H1 (cell line): Measurements from ENCODE around the gene ASB8. TPM values are rescaled to one million over a fixed set of nuclear protein-coding genes. Genes with fewer than 3 reads are reported as not detected.

Source experiments
- CTCF ChIA-PET: fragments of 300-600 bp; sonication (Branson Sonifier 250); formaldehyde crosslinking; loops from one replicate; lab custom pipeline; 2021; ENCODE audit not compliant: partially characterized antibody; lab: Charles Lee
- POLR2A ChIA-PET: fragments of 300-600 bp; sonication (Branson Sonifier 250); formaldehyde crosslinking; loops from one replicate; lab custom pipeline; 2021; ENCODE audit warnings: inconsistent platforms; ENCODE audit not compliant: partially characterized antibody; lab: Charles Lee
- DNase-seq, 2 experiments: peaks; one replicate each; pipeline versions ENCODE4 v3.0.0 to v3.0.0-alpha.2; 2010 to 2022; ENCODE audit warnings: low spot score in 2 of 2, low read depth in 1 of 2, mixed read lengths in 1 of 2
- FAIRE-seq: peaks from 2 replicates; lab custom pipeline; 2011; peaks lifted over from hg19 to GRCh38; lab: Jason Lieb, UNC
- H2AFZ ChIP-seq: 2 replicates; pipeline ENCODE4 v1.8.1; 2012; ENCODE audit warnings: low read length, inconsistent platforms
- H2AK5ac ChIP-seq: 2 replicates; pipeline ENCODE4 v1.6.1; 2013; ENCODE audit warnings: low read depth, low read length
- H2BK120ac ChIP-seq: replicated peaks from 2 replicates; pipeline ENCODE3; 2013; ENCODE audit warnings: low read depth, low read length, inconsistent platforms
- H2BK12ac ChIP-seq: 2 replicates; pipeline ENCODE4 v1.6.1; 2013; ENCODE audit warnings: low read depth, low read length
- H2BK15ac ChIP-seq: 2 replicates; pipeline ENCODE4 v1.6.1; 2013; ENCODE audit warnings: low read length
- H2BK20ac ChIP-seq: 2 replicates; pipeline ENCODE4 v1.6.1; 2013; ENCODE audit warnings: low read length
- H2BK5ac ChIP-seq: 2 replicates; pipeline ENCODE4 v1.6.1; 2013; ENCODE audit warnings: low read depth, low read length
- H3K14ac ChIP-seq: 2 replicates; pipeline ENCODE4 v1.6.1; 2013; ENCODE audit warnings: inconsistent platforms; ENCODE audit not compliant: insufficient read length
- H3K18ac ChIP-seq: 2 replicates; pipeline ENCODE4 v1.6.1; 2013; ENCODE audit warnings: low read length; ENCODE audit errors: extremely low read depth
- H3K23ac ChIP-seq: 2 replicates; pipeline ENCODE4 v1.6.1; 2013; ENCODE audit warnings: inconsistent platforms; ENCODE audit not compliant: insufficient read length
- H3K23me2 ChIP-seq: 2 replicates; pipeline ENCODE4 v1.6.1; 2013; ENCODE audit warnings: low read depth, low read length
- H3K27ac ChIP-seq: 2 replicates; pipeline ENCODE4 v1.6.1; 2011; ENCODE audit warnings: low read depth, low read length, inconsistent platforms
- H3K27me3 ChIP-seq, 4 experiments: replicated peaks in 1 of 4; 1 replicate in 1 of 4; 2 replicates in 3 of 4; pipeline versions ENCODE4 v1.6.1 to v1.8.1; 2011 to 2013; ENCODE audit warnings: low read length in 3 of 4, mild to moderate bottlenecking in 3 of 4, inconsistent platforms in 2 of 4, mixed read lengths in 2 of 4, moderate library complexity in 1 of 4; ENCODE audit not compliant: control insufficient read depth in 3 of 4, insufficient read depth in 3 of 4; ENCODE audit errors: extremely low read depth in 1 of 4
- H3K36me3 ChIP-seq, 4 experiments: 2 replicates each; pipeline versions ENCODE4 v1.6.1 to v1.8.1; 2011 to 2013; ENCODE audit warnings: mild to moderate bottlenecking in 4 of 4, low read length in 3 of 4, moderate library complexity in 2 of 4, control low read depth in 1 of 4, inconsistent platforms in 1 of 4; ENCODE audit not compliant: insufficient read depth in 4 of 4, control insufficient read depth in 2 of 4
- H3K4ac ChIP-seq: replicated peaks from 2 replicates; pipeline ENCODE3; 2013; ENCODE audit warnings: low read length, low read depth, mixed read lengths, inconsistent platforms; ENCODE audit not compliant: insufficient read length
- H3K4me1 ChIP-seq, 4 experiments: replicated peaks in 1 of 4; 1 replicate in 1 of 4; 2 replicates in 3 of 4; pipeline versions ENCODE4 v1.6.1 to v1.8.1; 2011 to 2013; ENCODE audit warnings: low read length in 3 of 4, inconsistent platforms in 2 of 4, mixed read lengths in 1 of 4; ENCODE audit not compliant: insufficient read depth in 4 of 4, control insufficient read depth in 3 of 4
- H3K4me2 ChIP-seq, 2 experiments: 2 replicates each; pipeline versions ENCODE4 v1.6.1 to v1.8.1; 2011 to 2013; ENCODE audit warnings: low read depth in 2 of 2, low read length in 2 of 2, control low read depth in 1 of 2, inconsistent platforms in 1 of 2, mild to moderate bottlenecking in 1 of 2; ENCODE audit not compliant: insufficient read depth in 1 of 2
- H3K4me3 ChIP-seq, 4 experiments: fragments of 200-600, 300-600 bp in 1 of 4; sonication (generic), shearing (Covaris generic), sonication (Bioruptor Twin) in 1 of 4; 2 replicates each; pipeline versions ENCODE4 v1.5.1 to v1.8.1; 2011 to 2016; ENCODE audit warnings: low read length in 4 of 4, low read depth in 3 of 4, control low read depth in 2 of 4, inconsistent platforms in 2 of 4, mild to moderate bottlenecking in 2 of 4, mixed read lengths in 1 of 4, moderate library complexity in 1 of 4; ENCODE audit not compliant: insufficient read depth in 2 of 4; ENCODE audit errors: extremely low read depth in 1 of 4
- H3K56ac ChIP-seq: replicated peaks from 2 replicates; pipeline ENCODE3; 2013; ENCODE audit warnings: low read depth, mild to moderate bottlenecking, mixed read lengths, low read length, inconsistent platforms; ENCODE audit not compliant: insufficient read length
- H3K79me1 ChIP-seq: 2 replicates; pipeline ENCODE4 v1.6.1; 2013; ENCODE audit warnings: low read depth, low read length, control low read depth
- H3K79me2 ChIP-seq, 2 experiments: 2 replicates each; pipeline versions ENCODE4 v1.6.1 to v1.8.1; 2012 to 2013; ENCODE audit warnings: low read length in 2 of 2, mild to moderate bottlenecking in 2 of 2, inconsistent platforms in 1 of 2; ENCODE audit not compliant: insufficient read depth in 2 of 2, control insufficient read depth in 1 of 2
- H3K9ac ChIP-seq, 4 experiments: replicated peaks in 1 of 4; 1 replicate in 1 of 4; 2 replicates in 3 of 4; pipeline versions ENCODE4 v1.6.1 to v1.8.1; 2011 to 2013; ENCODE audit warnings: low read depth in 3 of 4, low read length in 3 of 4, control low read depth in 2 of 4, mild to moderate bottlenecking in 2 of 4, moderate library complexity in 2 of 4, inconsistent platforms in 1 of 4; ENCODE audit errors: extremely low read depth in 1 of 4
- H3K9me3 ChIP-seq, 2 experiments: 2 replicates each; pipeline versions ENCODE4 v1.6.1 to v1.8.1; 2012 to 2013; ENCODE audit warnings: mild to moderate bottlenecking in 2 of 2, moderate library complexity in 2 of 2, control low read depth in 1 of 2, inconsistent platforms in 1 of 2, low read depth in 1 of 2, low read length in 1 of 2, mixed read lengths in 1 of 2; ENCODE audit not compliant: insufficient read depth in 2 of 2
- H4K20me1 ChIP-seq, 2 experiments: replicated peaks in 1 of 2; 2 replicates each; pipeline versions ENCODE3 to v1.8.1; 2011 to 2013; ENCODE audit warnings: inconsistent platforms in 2 of 2, low read length in 2 of 2, mild to moderate bottlenecking in 1 of 2; ENCODE audit not compliant: insufficient read depth in 2 of 2, control insufficient read depth in 1 of 2
- H4K5ac ChIP-seq: 2 replicates; pipeline ENCODE4 v1.6.1; 2013; ENCODE audit warnings: low read length, low read depth, mixed read lengths, inconsistent platforms; ENCODE audit not compliant: insufficient read length
- H4K8ac ChIP-seq: 2 replicates; pipeline ENCODE4 v1.8.0; 2013; ENCODE audit warnings: mild to moderate bottlenecking, moderate library complexity, low read length, inconsistent platforms; ENCODE audit not compliant: insufficient read depth; ENCODE audit errors: extremely low read depth
- H4K91ac ChIP-seq: replicated peaks from 2 replicates; pipeline ENCODE3; 2013; ENCODE audit warnings: low read length, mixed read lengths, inconsistent platforms; ENCODE audit not compliant: insufficient read length
- SRF ChIP-seq: IDR thresholded peaks from 2 replicates; pipeline ENCODE4 v1.6.1; 2011; ENCODE audit warnings: mild to moderate bottlenecking, low read depth, low read length, moderate library complexity
- WGBS, 2 experiments: shearing (Covaris generic) in 1 of 2; methylation state at CpG; one replicate each; pipeline versions ENCODE4 v1.1.6 to v1.1.7; 2013 to 2015; ENCODE audit warnings: low lambda C conversion rate in 2 of 2, mixed read lengths in 2 of 2, inconsistent platforms in 1 of 2, low coverage in 1 of 2, missing lambda C conversion rate in 1 of 2; ENCODE audit not compliant: insufficient replicate concordance in 2 of 2, insufficient coverage in 1 of 2, insufficient read length in 1 of 2; ENCODE audit errors: extremely low coverage in 1 of 2, missing lambda C conversion rate in 1 of 2; 5-methylcytosine and 5-hydroxymethylcytosine counted together
- polyA plus RNA-seq, 7 experiments: library from polyadenylated mRNA; depleted of rRNA in 3 of 7; stranded (reverse) in 5 of 7; unstranded in 2 of 7; fragments of >200 nt in 5 of 7; fragments of 200-250 nt in 2 of 7; gene quantifications; 1 replicate in 5 of 7; 2 replicates in 1 of 7; 4 replicates in 1 of 7; pipeline versions ENCODE4 v1.2.1 to v1.2.3, GENCODE V29; 2011 to 2013; ENCODE audit warnings: missing spikeins in 2 of 7, mixed read lengths in 2 of 7
- total RNA-seq: library from RNA; stranded (reverse); fragmentation: NEBNext Ultra II Directional; extraction: Animal tissue kit (Norgen Biotek cat#: 25700); gene quantifications from 2 replicates; pipeline ENCODE4 v1.2.1, GENCODE V29; 2021

The ASB8 gene
- total and polyA plus RNA-seq, 2 of the 8 experiments (the other 6 are each of a cell fraction or from before 2014, with no cell fraction given) = 3.8 to 8.3 TPM

GRCh38 chr12:48179466-48179865 lies 22.2 kb upstream of the ASB8 start:
- Histone ChIP-seq H2BK20ac (no peak overlapping the region), H2BK5ac (no peak overlapping the region), H2BK12ac (0 out of 2 replicates have a peak overlapping the region, but pooled peaks have one; percentile 31), H3K14ac (no peak overlapping the region), H2AFZ (no peak overlapping the region), H3K18ac (no peak overlapping the region), H2BK120ac (no peak overlapping the region), H3K4ac (no peak overlapping the region), H4K91ac (no peak overlapping the region), H3K4me3 (no peak overlapping the region), H3K9ac (no peak overlapping the region), H4K8ac (no peak overlapping the region), H2BK15ac (no peak overlapping the region), H3K27ac (no peak overlapping the region), H3K56ac (no peak overlapping the region), H3K9me3 (no peaks in the 10 kb centered on the region; a peak in 1 of 4 replicates), H4K5ac (no peak overlapping the region), H3K4me2 (no peak overlapping the region), H4K20me1 (no peaks in the 10 kb centered on the region), H3K23me2 (peaks cover 14% of the 10 kb centered on the region; the same call in 1 of the 2 replicates), H3K36me3 (no peaks in the 10 kb centered on the region), H3K23ac (no peak overlapping the region), H3K79me1 (no peaks in the 10 kb centered on the region), H3K4me1 (peaks cover 1 to 11% (median 7%) of the 10 kb centered on the region in 4 experiments; a peak in 6 of 7 replicates), H2AK5ac (no peak overlapping the region), H3K79me2 (no peaks in the 10 kb centered on the region), H3K27me3 (peaks cover 6 to 23% (median 13%) of the 10 kb centered on the region in 4 experiments)
- POLR2A ChIA-PET = interaction anchor here (0.8 to 1.3 kb wide), 2 partner anchors 24 to 58 kb away, joined by 3 to 4 read pairs; no protein-coding TSS in a partner anchor
- FAIRE-seq = no peak
- CTCF ChIA-PET = interaction anchor here (0.8 to 5.7 kb wide), 10 partner anchors 9 to 274 kb away, joined by 3 to 40 read pairs (median 4); partner anchors contain the start of genes ASB8, SENP1 and VDR
- DNase-seq = no peak
- 100% methylated on average over 1 of the region's 1 CpG; no CpG with 5 or more reads in 1 of the 2 experiments for WGBS, 2 experiments
- TF ChIP-seq SRF = no peak
